ENCODE data around the gene MTX1.
A peak's percentile ranks its signal among the peaks of the same experiment; 100 is the strongest.
"Not testable (repeated sequence)": the region's sequence is repeated elsewhere in the genome, so short reads cannot be mapped to it uniquely, and the experiment has no call there.

MTX1 gene

GRCh38 chr1:155227261-155228095 is 19.0 kb downstream of the MTX1 start:
- ChIA-PET CTCF (interaction anchor here (0.6 to 6.9 kb wide), 11 partner anchors 11 to 54 kb away, joined by 3 to 88 read pairs (median 9); partner anchors contain the start of genes CLK2, KRTCAP2, MTX1 and THBS3), POLR2A (no interaction called here)
- no peak for TF ChIP-seq CTCF (IDR thresholded peaks at IDR 0.05; ENCODE audit: control extremely low read depth, extremely low read depth, low read depth, missing control alignments)
- DNase-seq (ENCODE audit: extremely low spot score) = peak; percentile 99

- DNase-seq (ENCODE audit: extremely low spot score) = no peak
- CTCF ChIA-PET = interaction anchor here (0.6 to 6.9 kb wide), 5 partner anchors 13 to 55 kb away, joined by 3 to 88 read pairs (median 9); partner anchors contain the start of genes KRTCAP2, MTX1 and THBS3
- POLR2A ChIA-PET = no interaction called here
- TF ChIP-seq CTCF (IDR thresholded peaks at IDR 0.05; ENCODE audit: control extremely low read depth, extremely low read depth, low read depth, missing control alignments) = no peak
These were observed 19.6 kb downstream of the MTX1 start for GRCh38 chr1:155228096-155228427.

GRCh38 chr1:155231302-155231701 is 22.8 kb downstream of the MTX1 start:
- CTCF ChIA-PET = interaction anchor here (2.3 kb wide), 1 partner anchor 20 kb away, joined by 7 read pairs; no protein-coding TSS in a partner anchor
- POLR2A ChIA-PET; DNase-seq (ENCODE audit: extremely low spot score): not testable (repeated sequence)

- DNase-seq (ENCODE audit: extremely low spot score) = not testable (repeated sequence)
- POLR2A ChIA-PET = interaction anchor here (0.6 kb wide), 1 partner anchor 505 kb away, joined by 3 read pairs; no protein-coding TSS in a partner anchor
- CTCF ChIA-PET = interaction anchor here (1.0 to 2.3 kb wide), 2 partner anchors 10 to 19 kb away, joined by 3 to 7 read pairs; no protein-coding TSS in a partner anchor
These were observed 23.8 kb downstream of the MTX1 start for GRCh38 chr1:155232001-155232978.

GRCh38 chr1:155233502-155233901 is 25.0 kb downstream of the MTX1 start:
- DNase-seq (ENCODE audit: extremely low spot score); POLR2A ChIA-PET: not testable (repeated sequence)
- CTCF ChIA-PET = interaction anchor here (2.3 kb wide), 1 partner anchor 18 kb away, joined by 7 read pairs; no protein-coding TSS in a partner anchor

GRCh38 chr1:155235375-155235774 is 26.9 kb downstream of the MTX1 start:
- POLR2A ChIA-PET; DNase-seq (ENCODE audit: extremely low spot score); CTCF ChIA-PET: not testable (repeated sequence)

GRCh38 chr1:155236451-155236850 is 28.0 kb downstream of the MTX1 start:
- POLR2A ChIA-PET = no interaction called here
- DNase-seq (ENCODE audit: extremely low spot score) = no peak
- no peak for TF ChIP-seq CTCF (IDR thresholded peaks at IDR 0.05; ENCODE audit: control extremely low read depth, extremely low read depth, low read depth, missing control alignments)
- CTCF ChIA-PET = no interaction called here

GRCh38 chr1:155241069-155241679 is 32.7 kb downstream of the MTX1 start:
- ChIA-PET CTCF (interaction anchor here (0.8 to 4.4 kb wide), 6 partner anchors 10 to 150 kb away, joined by 3 to 40 read pairs (median 4); no protein-coding TSS in a partner anchor), POLR2A (interaction anchor here (0.6 to 1.0 kb wide), 3 partner anchors 10 to 67 kb away, joined by 3 to 6 read pairs (median 3); partner anchors contain the start of gene CLK2)
- no peak for TF ChIP-seq CTCF (IDR thresholded peaks at IDR 0.05; ENCODE audit: control extremely low read depth, extremely low read depth, low read depth, missing control alignments)

More at GRCh38 chr1:155241069-155241679, 32.7 kb downstream of the MTX1 start:
- peak; percentile 69 for DNase-seq (ENCODE audit: extremely low spot score)
